ENCODE results near the gene VPS13D.

VPS13D gene

DNA sequence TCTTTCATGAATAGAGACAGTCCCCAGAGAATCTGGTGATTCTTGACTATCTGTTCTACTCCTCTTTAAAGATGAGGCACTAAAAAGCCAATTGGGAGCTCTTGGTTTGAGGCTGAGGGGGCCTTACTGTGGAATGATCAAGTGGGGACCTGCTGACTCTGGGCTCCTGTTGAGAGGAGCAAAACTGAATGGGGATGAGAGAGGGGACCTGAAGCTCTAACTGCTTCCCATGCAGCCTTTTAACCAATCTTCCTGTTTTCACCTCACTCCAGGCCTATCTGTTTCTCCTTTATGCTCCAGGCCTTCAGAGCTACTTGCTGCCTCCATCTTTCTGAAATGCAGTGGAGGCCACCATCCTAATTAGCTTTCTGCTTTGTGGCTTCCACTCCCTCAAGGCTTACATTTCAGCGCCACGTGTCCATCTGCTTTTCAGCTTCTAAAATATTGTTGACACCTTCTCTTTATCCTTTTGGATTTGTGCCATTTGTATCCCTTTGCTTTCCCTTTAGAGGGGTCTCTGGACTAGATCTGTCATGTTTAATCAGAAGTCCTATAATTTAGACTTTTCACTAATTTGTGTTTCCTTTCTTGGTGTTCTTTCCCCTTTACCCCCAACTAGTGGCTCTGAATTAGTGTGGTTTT lies 242.4 kb downstream of the VPS13D start:
- DNase-seq (no peak), ATAC-seq (no peak)

DNA sequence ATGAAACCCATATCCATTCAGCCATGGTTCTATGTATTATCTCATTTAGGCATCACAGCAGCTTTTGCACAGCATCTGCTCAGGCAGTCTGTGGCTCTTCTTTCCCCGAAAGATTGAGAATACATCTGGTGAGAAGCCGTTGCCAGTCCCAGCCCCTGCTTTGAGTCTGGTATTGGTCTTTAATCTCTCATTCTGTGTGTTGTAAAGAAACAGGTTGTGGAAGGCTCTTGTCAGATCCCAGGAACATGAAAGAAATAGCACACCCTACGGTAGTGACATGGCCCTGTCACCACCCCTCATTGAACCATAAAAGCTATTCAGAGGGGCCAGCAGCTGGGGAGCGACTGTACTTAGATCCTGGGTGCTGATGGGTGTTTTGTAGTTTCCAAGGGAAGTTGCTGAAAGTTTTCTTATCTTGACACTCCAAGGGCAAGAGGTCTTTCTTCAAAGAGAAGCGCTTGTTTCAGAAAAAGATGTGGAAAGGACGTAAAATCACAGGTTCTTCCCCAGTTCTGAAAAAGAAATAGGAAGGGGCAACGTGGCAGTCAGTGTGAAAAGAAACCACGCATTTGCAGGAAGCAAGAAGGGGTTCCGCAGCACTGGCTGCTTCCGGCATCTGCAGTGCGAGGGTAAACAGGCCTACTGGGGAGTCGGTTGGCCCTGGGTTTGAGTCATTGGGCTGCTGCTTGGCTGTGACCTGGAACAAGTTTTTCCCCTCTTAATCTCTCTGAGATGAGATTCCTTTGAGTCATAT lies 243.1 kb downstream of the VPS13D start:
- ATAC-seq (peak; percentile 94), DNase-seq (peak; percentile 83)

DNA sequence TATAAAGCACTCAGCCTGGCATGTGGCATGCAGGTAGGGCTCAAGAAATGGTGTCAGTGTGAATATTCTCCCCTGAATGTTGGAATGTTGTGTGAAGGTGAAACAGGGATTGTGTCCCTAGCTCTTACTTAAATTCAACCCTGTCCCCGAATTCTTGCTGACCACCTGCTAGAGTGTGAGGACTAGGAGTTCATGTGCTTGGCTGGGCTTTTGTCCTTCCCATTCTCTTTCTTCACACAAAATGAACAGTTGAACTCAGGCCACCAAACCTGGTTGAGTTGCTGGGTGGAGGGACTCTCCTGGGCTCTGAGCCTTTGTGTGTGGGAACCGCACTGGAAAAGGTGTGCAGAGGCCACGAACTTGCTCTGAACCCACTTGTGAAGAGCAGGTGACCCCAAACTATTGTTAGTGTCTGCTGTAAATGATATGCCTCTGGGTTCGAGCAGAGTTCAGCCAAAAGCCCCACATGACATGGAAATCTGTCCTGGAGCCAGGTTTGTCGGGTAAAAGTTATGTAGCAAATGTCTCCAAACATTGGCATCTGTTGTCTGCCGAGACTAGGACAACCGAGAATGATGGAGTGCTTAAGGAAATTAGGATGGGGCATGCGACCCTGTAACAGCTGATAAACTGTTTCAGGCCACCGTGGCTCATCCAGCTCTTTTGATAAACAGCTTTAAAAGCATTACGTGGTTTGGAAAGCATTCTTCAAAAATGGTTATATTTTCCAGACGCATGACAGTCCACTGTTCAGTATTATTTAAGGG lies 243.9 kb downstream of the VPS13D start:
- ATAC-seq (no peak), DNase-seq (no peak)

DNA sequence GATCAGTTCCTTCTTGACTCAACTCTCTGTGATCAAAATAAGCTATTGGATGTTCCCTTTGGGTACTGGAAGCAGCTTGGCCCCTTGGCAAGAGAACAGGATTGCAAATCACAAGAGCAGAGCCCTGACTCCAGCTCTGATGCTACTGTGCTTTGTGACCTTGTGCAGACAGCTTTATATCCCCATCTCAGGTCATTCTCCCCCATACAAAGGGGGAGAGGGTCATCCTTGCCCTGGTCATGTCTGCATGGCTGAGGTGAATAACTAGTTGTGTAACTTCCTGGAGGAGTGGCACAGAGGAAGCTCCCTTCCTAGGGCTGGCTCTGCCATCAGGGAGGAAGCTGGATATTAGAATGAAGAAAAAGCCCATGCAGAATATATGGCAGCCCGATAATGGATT lies 245.3 kb downstream of the VPS13D start:
- DNase-seq: no peak
- no peak for ATAC-seq

DNA sequence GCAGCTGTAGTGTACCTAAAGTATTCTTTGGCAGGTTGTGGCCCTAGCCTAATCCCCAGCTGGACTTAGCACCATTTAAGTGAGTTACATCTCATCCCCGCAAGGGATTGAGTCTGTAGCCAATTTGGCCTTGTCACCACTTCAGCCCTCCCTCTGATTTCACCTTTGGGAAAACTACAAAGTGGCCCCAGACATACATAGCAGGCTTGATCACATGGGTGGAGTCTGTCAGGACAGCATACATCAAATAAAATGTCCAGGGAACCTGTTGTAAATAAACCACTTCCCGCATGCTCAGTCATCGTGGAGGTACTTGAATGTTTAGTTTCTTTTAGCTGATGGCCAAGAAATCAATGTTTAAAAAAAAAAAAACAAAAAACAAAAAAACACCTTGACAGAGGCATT lies 245.7 kb downstream of the VPS13D start:
- ATAC-seq: no peak
- DNase-seq: no peak

DNA sequence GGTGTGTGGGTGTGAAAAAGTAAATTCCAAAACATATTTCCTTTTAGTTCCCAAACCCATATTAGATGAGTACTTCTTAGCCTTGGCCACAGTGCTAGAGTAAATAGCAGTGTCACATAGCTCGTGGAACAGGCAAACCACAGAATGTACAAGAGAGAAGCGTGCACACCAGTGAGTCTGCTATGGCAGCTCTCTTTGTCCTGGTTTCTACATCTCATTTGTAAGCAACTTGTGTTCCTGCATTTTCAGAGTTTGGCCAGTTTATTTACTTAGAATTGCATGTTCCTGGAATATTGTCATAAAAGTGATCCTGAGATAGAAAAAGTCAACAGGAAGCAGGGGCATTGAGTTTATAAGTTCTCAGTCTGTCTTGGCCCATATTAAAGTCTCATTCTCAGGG lies 246.1 kb downstream of the VPS13D start:
- DNase-seq (no peak), ATAC-seq (no peak)

DNA sequence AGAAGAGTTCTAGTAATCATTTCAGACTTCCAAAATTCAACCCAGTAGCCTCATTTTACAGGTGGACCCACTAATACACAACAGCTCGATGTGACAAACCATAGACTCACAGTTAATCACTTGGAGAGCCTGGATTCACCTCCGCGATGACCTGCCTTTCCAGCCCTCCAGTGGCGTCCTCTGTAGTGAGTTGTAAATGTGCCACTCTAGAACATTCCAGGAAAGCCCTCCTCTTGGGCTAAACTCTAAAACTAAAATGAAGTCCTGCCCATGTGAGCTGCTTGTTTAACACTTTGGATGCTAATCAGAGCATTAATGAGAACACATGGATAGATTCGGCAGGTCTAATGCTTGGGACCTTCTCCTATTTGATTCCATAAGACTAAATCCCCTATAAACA lies 247.5 kb downstream of the VPS13D start:
- no peak for DNase-seq

DNA sequence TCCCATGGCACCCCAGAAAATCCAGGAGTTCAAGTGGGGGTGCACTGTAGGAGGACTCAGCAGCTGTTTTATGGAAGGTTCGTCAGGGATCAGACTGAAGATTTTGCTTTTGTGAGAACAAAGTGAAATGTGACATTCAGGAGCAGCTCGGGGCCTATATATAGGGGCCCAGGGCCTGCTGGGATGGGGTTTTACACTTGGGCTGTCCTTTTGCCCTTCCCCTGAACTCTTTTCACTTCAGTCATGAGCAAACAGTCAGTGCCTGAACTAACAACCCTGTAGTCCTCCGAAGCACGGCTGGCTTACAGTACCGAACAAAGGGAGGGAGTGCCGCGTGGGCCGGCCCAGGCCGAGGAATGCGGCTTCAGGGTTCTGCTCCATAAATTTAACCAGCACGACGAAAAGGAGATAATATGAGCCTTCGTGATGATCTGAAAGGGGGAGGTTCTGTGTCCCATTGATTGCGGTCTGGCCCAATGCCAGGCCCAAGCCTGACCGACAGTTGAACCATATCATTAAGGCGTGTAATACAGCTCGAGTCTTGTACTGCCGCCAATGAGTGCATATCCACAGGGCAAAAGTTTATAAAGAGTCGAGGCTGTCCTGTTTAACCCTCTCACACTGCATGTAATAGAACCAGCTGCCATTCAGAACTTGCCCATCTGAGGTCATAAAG lies 248.2 kb downstream of the VPS13D start:
- DNase-seq (no peak), ATAC-seq (no peak)

More for the DNA sequence above, 247.5 kb downstream of the VPS13D start:
- ATAC-seq: no peak

DNA sequence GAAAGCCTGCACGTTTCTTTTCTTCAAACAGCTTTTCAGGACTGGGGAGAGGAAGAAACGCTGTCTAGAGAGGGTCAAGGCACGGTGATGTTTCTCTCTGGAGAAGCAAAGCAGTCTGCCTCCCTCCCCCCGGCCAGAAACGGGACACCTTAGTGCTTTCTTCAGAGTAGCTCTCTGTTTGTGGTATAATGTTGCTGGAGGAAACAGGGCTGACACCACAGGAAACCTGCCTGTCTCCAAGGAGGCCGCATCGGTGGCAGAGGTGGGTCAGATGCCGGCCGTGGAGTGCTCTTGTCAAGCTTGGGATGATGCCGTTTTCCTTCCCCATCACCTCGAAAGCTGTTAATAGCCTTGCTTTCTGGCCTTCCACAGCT lies 248.8 kb downstream of the VPS13D start:
- peak; percentile 12 for ATAC-seq
- DNase-seq: peak; percentile 52

DNA sequence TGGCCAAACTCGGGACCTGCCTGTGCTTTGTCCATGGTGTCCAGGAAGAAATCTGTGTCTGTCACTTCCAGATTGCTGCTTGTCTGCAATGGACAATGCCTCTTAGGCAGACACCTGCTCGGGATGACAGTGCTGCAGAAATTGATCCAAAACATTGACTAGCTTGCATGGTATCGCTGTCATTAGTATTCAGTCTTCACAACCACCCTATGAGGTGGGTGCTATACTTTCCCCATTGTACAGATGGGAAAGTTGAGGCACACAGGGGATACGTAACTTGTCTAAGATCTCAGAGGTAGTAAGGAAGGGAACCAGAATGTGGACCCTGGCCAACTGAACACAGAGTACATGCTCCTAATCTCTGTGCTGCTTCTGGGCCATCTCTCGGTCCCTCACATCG lies 249.5 kb downstream of the VPS13D start:
- DNase-seq: no peak
- no peak for ATAC-seq

DNA sequence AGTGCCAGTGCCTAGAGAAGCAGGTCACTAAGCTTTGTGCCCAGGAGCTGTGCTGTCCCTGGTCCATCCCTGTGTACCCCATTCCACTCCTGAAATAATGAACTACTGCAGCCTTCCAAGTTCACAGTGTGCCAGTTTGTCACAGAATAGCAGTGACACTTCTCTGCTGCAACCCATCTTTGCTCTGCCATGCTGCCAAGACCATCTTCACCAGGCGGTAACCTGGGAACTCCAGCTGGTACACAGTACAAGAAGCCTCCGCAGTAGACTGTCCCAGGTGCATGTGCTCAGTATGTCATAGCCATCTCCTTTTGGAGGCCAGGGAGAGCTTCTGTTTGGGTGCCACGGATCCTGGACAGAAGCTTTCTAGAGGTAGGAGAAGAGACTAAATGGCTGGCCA lies 250.2 kb downstream of the VPS13D start:
- DNase-seq (no peak), ATAC-seq (no peak)

DNA sequence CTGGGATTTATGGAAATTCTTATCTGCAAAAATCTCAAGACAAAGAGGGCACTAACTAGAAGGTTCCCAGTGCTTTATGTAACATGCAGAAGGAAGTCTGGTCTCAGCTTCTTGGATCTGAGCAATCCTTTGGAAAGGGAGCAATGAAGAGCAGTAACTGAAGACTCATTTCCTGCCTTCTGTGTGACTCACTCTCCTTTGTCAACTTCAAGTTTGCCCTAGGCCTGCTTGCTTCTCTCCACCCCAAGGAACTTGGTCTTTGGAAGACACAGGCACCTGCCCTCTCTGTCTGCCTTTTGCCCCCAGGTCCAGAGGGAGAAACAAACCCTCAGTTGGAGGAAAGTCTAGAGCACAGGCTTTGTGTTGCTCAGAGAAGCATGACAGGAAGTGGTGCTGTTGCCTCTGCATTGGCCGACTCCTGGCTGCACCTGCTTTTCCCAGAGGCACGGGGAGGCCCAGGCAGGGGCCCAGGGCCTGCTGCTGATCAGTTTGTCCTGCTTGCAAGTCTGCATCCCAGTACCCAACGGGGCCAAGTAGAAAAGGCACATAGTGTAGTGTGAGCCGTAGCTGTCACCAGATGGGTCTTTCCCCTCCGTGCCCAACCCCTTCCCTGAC lies 251.0 kb downstream of the VPS13D start:
- peak; percentile 76 for ATAC-seq
- no peak for DNase-seq

DNA sequence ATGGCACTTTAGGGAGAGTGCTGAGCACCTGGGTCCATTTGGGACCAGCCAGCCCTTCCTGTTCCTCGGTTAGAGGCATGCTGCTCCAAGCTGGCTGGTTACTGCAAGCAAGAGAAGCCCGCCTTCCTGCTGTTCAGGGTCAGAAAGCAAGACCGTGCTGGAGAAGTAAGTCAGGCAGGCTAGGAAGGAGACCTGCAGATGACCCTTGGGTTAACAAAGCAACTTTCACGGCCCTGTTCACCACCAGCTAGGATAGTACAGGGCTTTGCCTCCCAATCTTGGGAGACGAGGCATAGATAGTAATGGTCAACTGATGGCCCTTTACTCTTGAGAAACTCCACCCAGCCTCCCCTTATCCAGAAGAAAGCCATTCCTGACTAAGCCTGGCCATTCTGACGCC lies 252.1 kb downstream of the VPS13D start:
- no peak for ATAC-seq
- no peak for DNase-seq

DNA sequence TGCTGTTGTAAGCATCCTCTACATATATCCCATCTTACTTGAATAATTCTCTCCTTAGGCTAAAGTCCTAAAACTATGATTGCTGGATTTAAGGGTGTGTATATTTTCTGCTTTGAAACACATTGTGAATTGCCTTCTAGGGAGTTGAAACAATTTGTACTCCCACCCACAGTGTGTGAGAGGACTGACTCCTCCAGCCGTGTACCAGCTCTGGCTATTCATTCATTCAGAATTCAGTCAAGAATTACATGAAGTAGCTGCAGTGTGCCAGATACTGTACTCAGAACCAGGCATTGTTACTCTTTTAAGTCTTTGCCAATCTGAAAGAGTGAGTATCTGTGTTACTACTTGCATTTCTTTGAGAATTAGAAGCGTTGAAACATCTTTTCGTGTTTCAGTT lies 253.2 kb downstream of the VPS13D start:
- ATAC-seq (no peak), DNase-seq (no peak)

DNA sequence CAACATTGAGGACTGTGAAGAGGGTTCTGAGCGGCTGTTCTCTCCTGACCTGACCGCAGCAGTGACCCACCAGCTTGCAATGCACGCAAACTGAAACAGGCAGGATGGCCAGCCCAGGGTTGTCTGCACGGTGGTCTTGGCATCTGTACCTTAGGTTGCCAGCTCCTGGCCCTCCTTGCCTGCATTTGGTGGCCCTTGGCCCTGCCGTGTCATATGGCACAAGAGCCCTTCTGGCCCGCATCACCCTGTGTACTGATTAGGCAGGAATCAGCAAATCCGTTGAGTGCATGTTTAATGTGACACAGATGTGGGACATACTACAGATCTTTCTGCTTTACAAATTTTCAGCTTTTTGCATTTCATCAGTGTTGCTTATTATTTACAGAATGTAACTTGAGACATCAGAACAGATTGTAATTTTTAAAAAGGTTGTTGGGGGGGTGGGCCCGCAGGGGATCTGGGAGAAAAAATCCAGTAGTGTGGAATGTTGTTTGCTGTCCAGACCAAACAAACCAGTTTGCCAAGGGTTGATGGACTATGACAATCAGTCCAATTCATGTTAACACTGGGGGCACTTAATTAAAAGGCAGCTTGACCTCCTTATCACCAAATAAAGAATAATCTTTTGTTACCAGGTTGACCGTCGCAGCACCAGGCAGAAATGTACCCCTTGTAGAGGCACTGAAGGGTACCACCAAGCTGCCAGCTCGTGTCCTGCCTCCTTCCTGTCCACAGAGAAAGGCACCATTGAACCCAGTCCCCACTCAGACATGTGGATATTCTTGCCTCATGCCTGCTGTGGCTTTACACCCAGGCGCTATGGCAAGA lies 255.6 kb downstream of the VPS13D start:
- DNase-seq: no peak
- no peak for ATAC-seq

DNA sequence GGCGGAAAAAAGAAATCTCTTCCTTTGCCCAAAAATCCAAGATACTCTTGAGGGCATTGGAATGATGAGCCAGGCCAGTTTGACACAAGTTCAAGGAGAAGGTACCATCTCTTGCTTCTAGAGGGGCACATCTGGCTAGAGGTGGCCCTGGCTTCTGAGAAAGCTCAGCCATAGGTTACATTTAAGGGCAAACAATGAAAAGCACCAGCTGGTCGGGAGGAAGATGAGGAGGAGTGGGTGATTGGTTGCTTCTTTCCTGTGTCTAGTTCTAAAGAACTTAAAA lies 256.2 kb downstream of the VPS13D start:
- no peak for DNase-seq

DNA sequence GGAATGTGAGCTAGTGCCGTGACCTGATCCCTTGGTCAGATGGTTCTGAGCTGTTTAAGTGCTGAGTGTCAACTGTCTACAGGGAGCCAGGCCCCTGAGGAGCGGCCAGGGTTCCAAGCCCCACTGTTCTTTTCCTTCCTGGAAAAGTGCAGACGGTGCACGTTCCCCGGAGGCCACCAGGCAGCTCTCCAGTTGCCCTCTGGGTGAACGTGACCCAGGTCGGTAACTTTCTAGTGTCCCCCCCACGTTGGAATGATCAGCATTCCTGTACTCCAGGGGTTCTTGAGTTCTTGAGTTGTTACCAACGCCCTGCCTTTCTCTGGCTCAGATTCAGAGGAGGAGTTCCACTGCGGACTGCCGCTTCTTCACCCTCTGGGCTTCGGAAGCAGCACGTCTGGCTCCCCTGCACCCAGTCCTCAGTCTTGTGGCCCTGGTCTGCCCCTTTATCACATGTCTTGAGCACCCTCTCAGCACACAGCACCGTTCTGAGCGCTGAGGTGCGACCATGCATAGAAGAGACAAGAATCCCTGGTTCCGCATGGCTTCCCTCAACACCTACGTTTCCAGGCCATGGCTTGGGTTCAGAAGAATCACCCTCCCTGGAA lies 256.7 kb downstream of the VPS13D start:
- DNase-seq: no peak
- ATAC-seq: no peak

More for the DNA sequence above, 256.2 kb downstream of the VPS13D start:
- no peak for ATAC-seq

DNA sequence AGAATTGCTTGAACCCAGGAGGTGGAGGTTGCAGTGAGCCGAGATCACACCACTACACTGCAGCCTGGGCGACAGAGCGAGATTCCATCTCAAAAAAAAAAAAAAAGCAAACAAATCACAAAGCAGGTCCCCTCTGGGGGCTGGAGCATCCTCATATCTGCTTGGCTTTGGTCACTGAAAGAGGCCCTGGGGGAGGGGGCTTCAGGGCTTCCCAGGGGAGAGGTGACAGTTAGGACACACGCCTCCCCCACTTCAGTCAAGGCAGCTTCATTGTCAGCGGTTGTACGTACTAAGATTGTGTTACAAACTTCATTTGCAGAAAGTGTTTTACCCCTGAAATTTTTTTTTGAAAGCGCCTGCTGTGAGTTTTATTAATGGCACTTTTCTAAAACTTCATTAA lies 257.7 kb downstream of the VPS13D start:
- DNase-seq (no peak), ATAC-seq (no peak)

DNA sequence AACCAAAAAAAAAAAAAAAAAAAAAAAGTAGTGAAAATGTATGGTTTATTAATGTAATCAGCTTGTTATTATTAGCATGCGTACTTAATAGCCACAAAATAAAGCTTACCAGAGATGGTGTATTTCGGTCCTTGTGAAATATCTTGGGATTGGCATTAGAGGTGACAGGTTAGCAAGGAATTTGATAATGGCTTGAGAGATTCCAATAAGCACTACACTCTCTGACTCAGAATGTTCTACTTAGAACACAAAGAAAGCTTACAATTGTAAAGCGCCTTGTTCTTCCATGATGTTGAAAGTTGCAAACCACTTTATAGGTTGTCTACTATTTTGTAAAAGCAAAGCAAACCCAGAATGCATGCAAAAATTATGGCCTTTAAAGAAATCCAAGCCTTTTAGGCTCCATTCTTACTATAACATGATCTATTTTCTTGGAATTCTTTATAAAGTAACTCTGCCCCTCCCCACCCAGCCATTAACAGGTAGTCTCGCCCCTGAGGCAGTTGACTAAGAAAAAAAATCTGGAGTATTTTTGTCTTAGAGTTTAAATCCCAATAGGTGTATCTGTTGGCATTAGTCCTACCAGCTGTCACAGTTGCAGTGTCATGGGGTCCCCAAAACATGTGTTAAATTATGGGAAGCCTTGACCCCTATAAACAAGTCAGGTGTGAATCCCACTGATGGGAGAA lies 259.0 kb downstream of the VPS13D start:
- no peak for DNase-seq
- no peak for ATAC-seq

DNA sequence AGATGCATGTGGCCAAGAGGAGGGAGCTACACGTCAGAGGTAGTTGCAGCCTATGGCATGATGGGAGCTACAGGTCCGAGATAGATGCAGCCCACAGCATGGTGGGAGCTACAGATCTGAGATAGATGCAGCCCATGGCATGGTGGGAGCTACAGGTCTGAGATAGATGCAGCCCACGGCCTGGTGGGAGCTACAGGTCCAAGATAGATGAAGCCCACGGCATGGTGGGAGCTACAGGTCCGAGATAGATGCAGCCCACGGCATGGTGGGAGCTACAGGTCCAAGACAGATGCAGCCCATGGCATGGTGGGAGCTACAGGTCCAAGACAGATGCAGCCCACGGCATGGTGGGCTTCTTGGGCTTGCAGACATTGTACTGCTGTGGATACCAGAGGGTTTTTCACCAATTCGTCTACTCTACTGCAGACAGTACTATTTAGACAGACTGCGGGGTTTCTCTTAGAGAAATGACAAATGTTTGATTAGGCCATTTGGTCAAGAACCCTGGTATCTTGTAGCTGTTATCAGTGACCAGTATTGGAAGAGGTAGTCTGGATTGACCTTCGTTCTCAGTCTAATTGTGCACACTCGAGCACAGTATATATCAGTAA lies 260.8 kb downstream of the VPS13D start:
- DNase-seq (no peak), ATAC-seq (no peak)
